ENCODE results near the gene CXCR6.

DNA sequence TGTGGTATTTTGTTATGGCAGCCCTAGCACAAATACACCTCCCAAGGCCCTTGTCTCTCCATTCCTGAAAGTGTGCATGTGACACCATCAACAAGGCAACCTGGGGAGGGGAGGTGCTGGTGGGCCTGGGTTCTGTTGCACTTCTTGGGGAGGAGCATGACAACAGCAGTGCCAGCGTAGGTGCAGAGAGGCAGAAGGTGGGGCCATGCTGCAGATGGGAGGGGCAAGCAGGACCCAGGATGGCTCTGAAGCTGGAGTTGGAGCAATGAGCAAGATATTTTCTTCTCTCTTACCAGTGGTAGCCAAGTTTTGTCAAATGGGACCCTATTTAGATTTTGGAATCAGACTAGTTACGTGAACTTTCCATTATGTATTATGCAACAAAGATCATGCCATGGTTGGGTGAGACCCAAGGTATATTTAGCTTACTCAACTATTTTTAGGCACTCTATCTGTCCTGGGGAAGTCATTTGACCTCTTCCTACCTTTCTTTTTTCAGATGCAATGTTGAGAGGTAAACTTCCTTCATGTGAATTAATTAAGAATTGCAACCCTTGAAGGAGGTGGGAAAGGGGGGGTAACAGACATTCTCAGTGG, 49.0 kb downstream of the CXCR6 start:
- TF ChIP-seq, protein P1, sequence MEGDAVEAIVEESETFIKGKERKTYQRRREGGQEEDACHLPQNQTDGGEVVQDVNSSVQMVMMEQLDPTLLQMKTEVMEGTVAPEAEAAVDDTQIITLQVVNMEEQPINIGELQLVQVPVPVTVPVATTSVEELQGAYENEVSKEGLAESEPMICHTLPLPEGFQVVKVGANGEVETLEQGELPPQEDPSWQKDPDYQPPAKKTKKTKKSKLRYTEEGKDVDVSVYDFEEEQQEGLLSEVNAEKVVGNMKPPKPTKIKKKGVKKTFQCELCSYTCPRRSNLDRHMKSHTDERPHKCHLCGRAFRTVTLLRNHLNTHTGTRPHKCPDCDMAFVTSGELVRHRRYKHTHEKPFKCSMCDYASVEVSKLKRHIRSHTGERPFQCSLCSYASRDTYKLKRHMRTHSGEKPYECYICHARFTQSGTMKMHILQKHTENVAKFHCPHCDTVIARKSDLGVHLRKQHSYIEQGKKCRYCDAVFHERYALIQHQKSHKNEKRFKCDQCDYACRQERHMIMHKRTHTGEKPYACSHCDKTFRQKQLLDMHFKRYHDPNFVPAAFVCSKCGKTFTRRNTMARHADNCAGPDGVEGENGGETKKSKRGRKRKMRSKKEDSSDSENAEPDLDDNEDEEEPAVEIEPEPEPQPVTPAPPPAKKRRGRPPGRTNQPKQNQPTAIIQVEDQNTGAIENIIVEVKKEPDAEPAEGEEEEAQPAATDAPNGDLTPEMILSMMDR (IDR thresholded peaks at IDR 0.05) = no peak
- TF ChIP-seq EZH2 (IDR thresholded peaks at IDR 0.05) = no peak
